GM21619 (cell line): ENCODE data around the gene QKI.
"Not testable (repeated sequence)": the region's sequence is repeated elsewhere in the genome, so short reads cannot be mapped to it uniquely, and the experiment has no call there.

ENCODE experiments used
- ATAC-seq: cut with Tn5 transposase; IDR thresholded peaks from one replicate; pipeline ENCODE4 v1.9.1; 2021; ENCODE audit not compliant: unreplicated experiment

QKI gene

GRCh38 chr6:163413345-163414116 lies 987 bp upstream of the QKI start:
- peak; percentile 48 for ATAC-seq

GRCh38 chr6:163414946-163415619 lies 565 bp downstream of the QKI start:
- no peak for ATAC-seq

- ATAC-seq: no peak
Observed at GRCh38 chr6:163415620-163416556, 1.4 kb downstream of the QKI start.

- no peak for ATAC-seq
Observed at GRCh38 chr6:163416557-163417253, 2.2 kb downstream of the QKI start.

- no peak for ATAC-seq
Observed at GRCh38 chr6:163417595-163417994, 3.1 kb downstream of the QKI start.

- no peak for ATAC-seq
Observed at GRCh38 chr6:163418311-163419029, 4.0 kb downstream of the QKI start.

- no peak for ATAC-seq
Observed at GRCh38 chr6:163419413-163420288, 5.1 kb downstream of the QKI start.

- no peak for ATAC-seq
Observed at GRCh38 chr6:163420289-163420614, 5.7 kb downstream of the QKI start.

GRCh38 chr6:163422550-163422949 lies 8.0 kb downstream of the QKI start:
- no peak for ATAC-seq

GRCh38 chr6:163423696-163424095 lies 9.2 kb downstream of the QKI start:
- ATAC-seq: no peak

- no peak for ATAC-seq
Observed at GRCh38 chr6:163427498-163428254, 13.2 kb downstream of the QKI start.

- no peak for ATAC-seq
Observed at GRCh38 chr6:163428373-163428772, 13.9 kb downstream of the QKI start.

GRCh38 chr6:163429858-163430448 lies 15.4 kb downstream of the QKI start:
- no peak for ATAC-seq

GRCh38 chr6:163432300-163432699 lies 17.8 kb downstream of the QKI start:
- no peak for ATAC-seq

GRCh38 chr6:163433486-163433885 lies 19.0 kb downstream of the QKI start:
- not testable (repeated sequence) for ATAC-seq

- no peak for ATAC-seq
Observed at GRCh38 chr6:163435023-163435422, 20.5 kb downstream of the QKI start.

- ATAC-seq: no peak
Observed at GRCh38 chr6:163436843-163437242, 22.3 kb downstream of the QKI start.

GRCh38 chr6:163437466-163437865 lies 22.9 kb downstream of the QKI start:
- ATAC-seq: peak; percentile 64
